Neural crest cell (in vitro differentiated cells): Measurements from ENCODE around the gene LRCH3. TPM values are rescaled to one million over a fixed set of nuclear protein-coding genes. Genes with fewer than 3 reads are reported as not detected.
A peak's percentile ranks its signal among the peaks of the same experiment; 100 is the strongest.
"Not testable (repeated sequence)": the region's sequence is repeated elsewhere in the genome, so short reads cannot be mapped to it uniquely, and the experiment has no call there.

Experiments
- DNase-seq: peaks from one replicate; pipeline ENCODE4 v3.0.0; 2021; ENCODE audit warnings: low read depth, mixed read lengths, low spot score
- H3K27ac Mint-ChIP-seq: one replicate; pipeline ENCODE4 v1.8.0; 2021; ENCODE audit warnings: mild to moderate bottlenecking, mixed read lengths; ENCODE audit not compliant: unreplicated experiment
- H3K27me3 Mint-ChIP-seq: 2 replicates; pipeline ENCODE4 v1.8.0; 2021; ENCODE audit warnings: low read depth, mild to moderate bottlenecking, mixed read lengths
- H3K36me3 Mint-ChIP-seq: 2 replicates; pipeline ENCODE4 v1.8.0; 2021; ENCODE audit warnings: low read depth, mild to moderate bottlenecking, mixed read lengths
- H3K4me1 Mint-ChIP-seq: 2 replicates; pipeline ENCODE4 v1.8.0; 2021; ENCODE audit warnings: mixed read lengths
- H3K4me3 Mint-ChIP-seq: one replicate; pipeline ENCODE4 v1.8.0; 2021; ENCODE audit warnings: mild to moderate bottlenecking, mixed read lengths
- H3K9me3 Mint-ChIP-seq: 2 replicates; pipeline ENCODE4 v1.8.0; 2021; ENCODE audit warnings: mixed read lengths
- total RNA-seq: library from RNA; stranded (reverse); gene quantifications from 2 replicates; pipeline ENCODE4 v1.2.1, GENCODE V29; 2021
- TF ChIP-seq, protein P1 (sequence below): fragments of 200-600 bp; sonication (generic); conservative IDR thresholded peaks from 2 replicates; pipeline ENCODE4 v1.5.0; 2021; ENCODE audit warnings: antibody characterized with exemption, mild to moderate bottlenecking

LRCH3 gene
- total RNA-seq, 1 donor from 2014 or later = 69.0 TPM

GRCh38 chr3:197899833-197900478 is 108.9 kb downstream of the LRCH3 start:
- Mint-ChIP-seq H3K27ac (no peak overlapping the region), H3K4me1 (no peaks in the 10 kb centered on the region), H3K9me3 (peaks cover 2% of the 10 kb centered on the region), H3K4me3 (no peak overlapping the region), H3K36me3 (peaks cover 2% of the 10 kb centered on the region), H3K27me3 (no peaks in the 10 kb centered on the region)
- no peak for DNase-seq
- TF ChIP-seq, protein P1, sequence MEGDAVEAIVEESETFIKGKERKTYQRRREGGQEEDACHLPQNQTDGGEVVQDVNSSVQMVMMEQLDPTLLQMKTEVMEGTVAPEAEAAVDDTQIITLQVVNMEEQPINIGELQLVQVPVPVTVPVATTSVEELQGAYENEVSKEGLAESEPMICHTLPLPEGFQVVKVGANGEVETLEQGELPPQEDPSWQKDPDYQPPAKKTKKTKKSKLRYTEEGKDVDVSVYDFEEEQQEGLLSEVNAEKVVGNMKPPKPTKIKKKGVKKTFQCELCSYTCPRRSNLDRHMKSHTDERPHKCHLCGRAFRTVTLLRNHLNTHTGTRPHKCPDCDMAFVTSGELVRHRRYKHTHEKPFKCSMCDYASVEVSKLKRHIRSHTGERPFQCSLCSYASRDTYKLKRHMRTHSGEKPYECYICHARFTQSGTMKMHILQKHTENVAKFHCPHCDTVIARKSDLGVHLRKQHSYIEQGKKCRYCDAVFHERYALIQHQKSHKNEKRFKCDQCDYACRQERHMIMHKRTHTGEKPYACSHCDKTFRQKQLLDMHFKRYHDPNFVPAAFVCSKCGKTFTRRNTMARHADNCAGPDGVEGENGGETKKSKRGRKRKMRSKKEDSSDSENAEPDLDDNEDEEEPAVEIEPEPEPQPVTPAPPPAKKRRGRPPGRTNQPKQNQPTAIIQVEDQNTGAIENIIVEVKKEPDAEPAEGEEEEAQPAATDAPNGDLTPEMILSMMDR = no peak

DNA sequence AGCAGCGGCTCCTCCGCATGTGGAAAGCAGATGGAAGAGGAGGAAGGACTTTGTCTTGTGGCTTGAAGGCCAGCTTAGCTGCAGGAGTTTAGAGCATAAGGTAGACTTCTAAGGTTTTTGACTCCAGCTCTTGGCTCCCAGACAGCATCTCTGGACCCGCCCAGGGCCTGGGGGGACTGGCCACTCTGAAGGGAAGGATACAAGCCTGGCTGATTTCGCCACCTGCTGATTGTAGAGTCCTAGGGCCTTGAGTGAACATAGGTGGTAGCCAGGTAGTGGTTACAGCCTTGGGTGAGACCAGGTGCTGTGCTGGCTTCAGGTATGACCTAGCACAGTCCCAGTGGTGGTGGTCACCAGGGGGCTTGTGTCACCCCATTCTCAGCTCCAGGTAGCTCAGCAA is 110.6 kb downstream of the LRCH3 start:
- Mint-ChIP-seq H3K27me3 (peaks cover 2% of the 10 kb centered on the region), H3K4me3 (no peak overlapping the region), H3K27ac (no peak overlapping the region), H3K36me3 (peaks cover 2% of the 10 kb centered on the region), H3K9me3 (peaks cover 2% of the 10 kb centered on the region), H3K4me1 (peaks cover 7% of the 10 kb centered on the region)
- TF ChIP-seq, protein P1 = no peak
- no peak for DNase-seq

GRCh38 chr3:197906023-197906849 is 115.2 kb downstream of the LRCH3 start:
- Mint-ChIP-seq H3K27ac (no peak overlapping the region), H3K36me3 (peaks cover 2% of the 10 kb centered on the region), H3K4me3 (no peak overlapping the region), H3K4me1 (peaks cover 7% of the 10 kb centered on the region), H3K9me3 (peaks cover 2% of the 10 kb centered on the region), H3K27me3 (peaks cover 2% of the 10 kb centered on the region)
- peak; percentile 91 for DNase-seq
- TF ChIP-seq, protein P1 = peak; percentile 97

DNA sequence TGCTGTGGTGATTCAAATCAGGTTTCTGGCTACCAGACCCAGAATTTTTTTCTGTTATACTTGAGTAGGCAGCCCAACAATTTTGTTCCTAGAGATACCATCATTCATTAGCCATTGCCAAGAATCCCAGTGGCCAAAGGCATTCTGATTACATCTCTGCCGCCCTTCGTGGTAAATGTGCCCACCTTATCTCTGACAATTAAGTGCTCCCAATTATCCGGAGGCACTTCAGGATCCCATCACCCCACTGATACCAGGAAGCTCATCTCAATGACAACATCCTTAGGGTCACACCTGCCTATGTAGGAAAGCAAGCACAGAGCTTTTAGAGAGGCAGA is 115.8 kb downstream of the LRCH3 start:
- Mint-ChIP-seq H3K9me3 (peaks cover 2% of the 10 kb centered on the region), H3K27me3 (peaks cover 2% of the 10 kb centered on the region), H3K4me1 (peaks cover 7% of the 10 kb centered on the region), H3K4me3 (no peak overlapping the region), H3K36me3 (peaks cover 2% of the 10 kb centered on the region), H3K27ac (no peak overlapping the region)
- TF ChIP-seq, protein P1 = no peak
- DNase-seq = no peak

GRCh38 chr3:197907196-197907595 is 116.1 kb downstream of the LRCH3 start:
- Mint-ChIP-seq H3K27ac (no peak overlapping the region), H3K9me3 (peaks cover under 1% of the 10 kb centered on the region), H3K36me3 (peaks cover under 1% of the 10 kb centered on the region), H3K4me1 (peaks cover 7% of the 10 kb centered on the region), H3K27me3 (peaks cover 2% of the 10 kb centered on the region), H3K4me3 (no peak overlapping the region)
- TF ChIP-seq, protein P1 = no peak
- no peak for DNase-seq

- H3K27ac Mint-ChIP-seq, H3K36me3 Mint-ChIP-seq, H3K27me3 Mint-ChIP-seq, H3K4me3 Mint-ChIP-seq, H3K9me3 Mint-ChIP-seq, DNase-seq: not testable (repeated sequence)
- H3K4me1 Mint-ChIP-seq = peaks cover 17% of the 10 kb centered on the region
These were observed 117.5 kb downstream of the LRCH3 start for GRCh38 chr3:197908550-197908949.
